Measurements from ENCODE around the gene SNTG2.
A peak's percentile ranks its signal among the peaks of the same experiment; 100 is the strongest.
"Not testable (repeated sequence)": the region's sequence is repeated elsewhere in the genome, so short reads cannot be mapped to it uniquely, and the experiment has no call there.

SNTG2 gene

DNA sequence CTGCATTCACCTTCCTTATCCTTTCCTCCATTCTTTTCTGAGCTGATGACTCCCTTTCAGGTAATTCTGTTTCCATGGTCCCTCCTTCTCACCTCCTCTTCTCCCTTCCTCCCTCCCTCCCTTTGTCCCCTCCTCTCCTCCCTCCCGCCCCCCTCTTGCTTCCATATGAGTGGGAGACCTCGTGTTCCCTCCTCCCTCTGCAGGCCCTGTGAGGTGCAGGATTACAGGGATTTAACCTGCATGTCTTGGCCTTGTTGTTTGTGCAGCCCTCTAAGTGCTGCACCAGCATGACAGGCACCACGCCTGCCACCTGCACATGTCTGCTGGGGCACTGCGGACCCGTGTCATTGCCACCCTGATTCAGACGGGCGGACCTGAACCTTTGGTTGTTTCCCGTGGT, 103.1 kb downstream of the SNTG2 start:
- no peak for DNase-seq (ENCODE audit: low spot score)

DNA sequence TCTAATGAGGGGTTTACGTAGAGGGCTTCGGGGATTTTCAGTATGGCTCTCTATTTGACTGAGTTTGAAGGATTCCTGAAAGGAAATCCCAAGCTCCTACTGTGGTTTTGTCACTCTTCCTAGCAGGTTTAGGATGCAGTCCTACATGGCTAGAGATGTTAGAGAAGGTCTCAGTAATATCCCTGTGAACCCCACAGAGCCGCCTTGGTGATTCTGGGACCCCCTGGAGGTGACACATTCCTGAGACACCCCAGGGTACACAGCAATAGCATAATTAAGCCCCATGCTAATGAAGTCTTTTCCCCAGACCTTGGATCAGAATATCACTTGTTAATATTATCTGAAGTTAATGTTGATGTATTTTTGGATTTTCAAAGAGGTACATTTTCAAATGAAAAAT, 103.8 kb downstream of the SNTG2 start:
- no peak for DNase-seq (ENCODE audit: low spot score)

DNA sequence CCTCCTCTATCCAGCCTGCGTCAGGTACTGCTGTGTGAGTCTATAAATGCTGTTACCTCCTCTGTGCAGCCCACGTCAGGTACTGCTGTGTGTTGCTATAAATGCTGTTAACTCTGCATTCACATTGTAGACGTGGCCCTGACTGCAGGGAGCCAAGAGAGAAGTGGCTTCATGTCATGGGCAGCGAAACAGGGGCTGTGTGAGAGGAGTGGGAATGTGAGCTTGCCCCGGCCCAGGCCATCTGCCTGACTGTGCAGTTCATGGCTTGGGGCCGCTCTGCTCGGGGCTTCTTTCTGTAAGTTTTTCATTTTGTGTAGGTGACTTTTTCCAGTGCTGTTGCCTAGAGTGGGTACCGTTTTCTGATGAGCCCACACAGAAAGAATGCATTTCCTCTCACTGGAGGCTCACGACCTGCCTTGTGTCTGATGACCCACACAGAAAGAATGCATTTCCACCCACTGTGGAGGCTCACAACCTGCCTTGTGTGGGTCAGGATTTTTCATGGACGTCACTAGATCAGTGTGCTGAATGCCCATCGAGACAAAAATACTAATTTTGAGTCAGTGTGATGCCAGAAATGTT, 104.5 kb downstream of the SNTG2 start:
- DNase-seq (ENCODE audit: low spot score): no peak

DNA sequence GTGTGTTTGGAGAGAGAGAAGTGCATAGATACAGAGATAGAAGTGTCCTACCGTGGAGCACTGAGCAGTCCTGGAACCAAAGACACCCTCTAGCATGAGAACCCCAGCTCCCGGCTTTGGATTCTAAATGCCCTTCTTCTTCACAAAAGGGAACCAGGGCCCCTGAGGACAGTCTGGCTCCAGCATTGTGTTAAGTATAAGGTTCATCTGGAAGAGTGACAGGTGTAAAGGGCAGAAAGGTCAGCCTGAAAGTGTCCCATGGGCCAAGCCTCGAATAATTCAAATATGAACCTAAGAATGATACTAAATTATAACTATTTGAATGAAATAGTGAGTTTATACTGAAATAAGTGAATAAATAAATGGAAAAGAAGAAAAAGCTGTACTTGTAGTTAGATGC, 109.7 kb downstream of the SNTG2 start:
- no peak for DNase-seq (ENCODE audit: low spot score)

DNA sequence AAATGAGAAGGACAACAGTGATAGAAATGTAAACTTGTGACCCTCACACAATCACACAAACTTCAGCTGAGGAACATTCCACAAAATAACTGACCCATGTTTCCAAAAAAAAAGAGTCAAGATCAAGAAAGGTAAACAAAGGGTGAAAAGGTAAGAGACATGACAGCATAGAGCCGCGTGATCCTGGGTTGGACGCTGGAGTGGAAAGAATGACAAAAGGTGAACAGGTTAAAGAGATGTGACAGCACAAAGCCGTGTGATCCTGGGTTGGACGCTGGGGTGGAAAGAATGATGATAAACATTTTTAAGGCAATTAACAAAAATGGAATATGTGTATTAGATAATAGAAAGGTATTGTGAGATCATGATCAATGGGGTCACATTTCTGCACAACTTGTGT, 110.3 kb downstream of the SNTG2 start:
- no peak for DNase-seq (ENCODE audit: low spot score)

DNA sequence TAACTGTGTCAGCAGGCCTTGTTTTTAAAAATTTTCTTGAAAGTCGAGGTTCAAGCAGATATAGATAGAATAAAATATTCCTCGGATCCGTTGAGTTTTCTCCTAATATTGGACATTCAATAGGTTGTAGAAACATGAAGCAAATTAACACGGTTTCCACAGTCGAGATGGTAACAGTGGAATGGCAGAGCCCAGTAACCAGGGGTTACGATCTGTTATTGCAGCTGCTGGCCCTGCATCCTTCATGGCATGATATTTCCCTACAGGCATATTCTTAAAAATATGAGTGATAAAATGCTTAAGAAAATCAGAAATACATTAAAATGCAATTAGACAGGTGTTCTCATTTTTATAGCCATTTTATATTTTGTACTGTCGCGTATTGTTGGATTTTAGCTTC, 117.6 kb downstream of the SNTG2 start:
- no peak for DNase-seq (ENCODE audit: low spot score)

DNA sequence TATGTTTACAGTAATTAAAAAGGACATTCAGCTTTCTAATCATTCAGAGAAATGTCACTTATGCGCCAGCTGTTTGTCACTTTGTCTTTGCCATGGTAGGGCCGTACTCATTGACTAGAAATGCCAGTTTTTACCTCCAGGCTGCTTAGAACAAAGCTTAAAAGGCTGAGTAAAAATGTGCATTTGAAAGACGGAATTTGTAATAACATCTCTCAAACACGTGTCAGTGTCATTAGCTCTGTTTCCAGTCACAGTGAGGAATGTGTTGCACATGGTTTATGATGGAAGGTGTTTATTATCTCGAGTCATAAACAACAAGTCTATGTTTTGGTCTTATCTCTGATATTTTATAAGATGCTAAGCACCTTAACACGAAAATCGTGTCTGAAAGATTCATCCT, 118.2 kb downstream of the SNTG2 start:
- no peak for DNase-seq (ENCODE audit: low spot score)

DNA sequence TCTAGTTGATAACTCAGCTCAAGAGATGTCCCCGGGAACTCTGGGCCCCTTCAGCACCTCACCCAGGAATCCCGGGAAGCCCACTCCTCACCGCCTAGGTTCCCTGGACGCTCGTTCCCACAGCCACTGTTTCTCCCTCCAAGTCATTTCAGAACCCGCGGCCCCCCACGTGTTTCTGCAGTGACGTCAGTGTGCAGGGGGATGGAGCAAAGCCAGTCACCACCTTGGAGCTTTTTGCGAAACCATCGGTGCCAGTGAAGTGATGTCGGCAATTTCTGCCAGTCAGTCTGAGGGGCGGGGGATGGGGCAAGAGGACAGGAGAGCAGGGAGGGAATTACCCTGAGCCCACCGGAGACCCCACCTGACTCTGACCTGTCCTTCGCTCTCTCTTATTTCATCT, 119.2 kb downstream of the SNTG2 start:
- DNase-seq (ENCODE audit: low spot score): no peak

DNA sequence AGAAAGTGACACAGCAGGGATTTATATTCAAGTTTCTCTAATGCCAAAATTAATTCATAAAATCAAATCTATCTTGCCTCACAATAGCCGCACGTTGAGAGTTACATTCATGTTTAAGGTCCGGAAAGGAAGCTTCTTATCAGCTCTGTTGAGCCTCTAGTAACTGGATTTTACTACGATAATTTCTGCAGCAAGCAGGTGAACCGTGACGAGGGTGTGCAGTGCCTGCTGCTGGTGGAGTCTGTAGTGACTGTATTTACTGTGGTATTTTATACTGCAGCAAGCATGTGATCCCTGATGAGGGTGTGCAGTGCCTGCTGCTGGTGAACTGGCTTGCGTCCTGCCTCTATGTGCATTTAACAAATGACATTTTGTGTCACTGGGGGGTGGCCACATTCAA, 120.0 kb downstream of the SNTG2 start:
- DNase-seq (ENCODE audit: low spot score): no peak

DNA sequence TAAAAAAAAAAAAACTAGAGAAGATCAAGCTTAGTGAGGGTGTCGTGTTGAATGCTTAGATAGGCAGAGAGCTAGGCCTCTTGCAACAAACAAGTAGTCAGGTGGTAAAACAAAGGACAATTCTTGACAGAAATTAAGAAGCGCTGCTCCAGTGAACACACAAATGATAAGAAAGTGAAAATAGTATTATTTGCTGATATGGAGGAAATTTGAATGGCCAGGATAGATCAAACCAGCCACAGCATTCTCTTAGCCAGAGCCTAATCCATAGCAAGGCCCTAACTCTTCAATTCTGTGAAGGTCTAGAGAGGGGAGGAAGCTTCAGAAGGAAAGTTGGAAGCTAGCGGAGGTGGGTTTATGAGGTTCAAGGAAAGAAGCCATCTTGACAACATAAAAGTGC, 121.0 kb downstream of the SNTG2 start:
- DNase-seq (ENCODE audit: low spot score): no peak

DNA sequence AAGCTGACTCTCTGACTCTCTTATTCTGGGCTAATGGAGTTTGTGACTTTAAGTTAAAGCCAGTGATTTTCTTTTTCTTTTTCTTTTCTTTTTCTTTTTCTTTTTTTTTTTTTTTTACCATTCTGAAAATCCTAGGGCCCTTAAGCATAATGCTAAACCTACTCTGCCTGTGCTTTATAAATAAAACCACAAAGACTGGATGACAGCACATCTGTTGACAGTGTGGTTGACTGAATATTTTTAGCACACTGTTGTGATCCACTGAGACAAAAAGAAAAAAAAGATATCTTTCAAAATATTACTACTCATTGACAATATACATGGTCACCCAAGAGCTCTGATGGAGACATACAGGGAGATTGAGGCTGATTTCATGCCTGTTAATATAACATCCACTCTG, 121.6 kb downstream of the SNTG2 start:
- no peak for DNase-seq (ENCODE audit: low spot score)

DNA sequence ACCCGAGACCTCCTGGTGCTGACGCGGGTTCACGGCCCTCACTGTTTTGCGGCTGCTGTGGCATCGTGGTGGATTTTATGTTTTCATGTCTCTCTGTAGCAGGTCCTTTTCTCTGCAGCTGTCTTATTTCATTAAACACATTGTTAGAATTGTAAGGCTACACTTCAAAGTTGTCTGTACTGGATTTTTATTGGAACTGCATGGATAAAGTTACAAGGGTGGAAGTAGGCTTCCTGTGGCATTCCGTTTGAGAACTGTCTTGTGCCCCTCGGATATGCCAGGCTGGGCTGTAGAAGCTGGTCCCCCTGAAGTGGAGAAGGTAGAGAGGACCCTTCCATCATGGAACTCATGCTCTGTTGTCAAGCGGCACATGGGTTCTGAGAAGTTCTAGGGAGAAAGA, 127.3 kb downstream of the SNTG2 start:
- DNase-seq (ENCODE audit: low spot score): no peak

DNA sequence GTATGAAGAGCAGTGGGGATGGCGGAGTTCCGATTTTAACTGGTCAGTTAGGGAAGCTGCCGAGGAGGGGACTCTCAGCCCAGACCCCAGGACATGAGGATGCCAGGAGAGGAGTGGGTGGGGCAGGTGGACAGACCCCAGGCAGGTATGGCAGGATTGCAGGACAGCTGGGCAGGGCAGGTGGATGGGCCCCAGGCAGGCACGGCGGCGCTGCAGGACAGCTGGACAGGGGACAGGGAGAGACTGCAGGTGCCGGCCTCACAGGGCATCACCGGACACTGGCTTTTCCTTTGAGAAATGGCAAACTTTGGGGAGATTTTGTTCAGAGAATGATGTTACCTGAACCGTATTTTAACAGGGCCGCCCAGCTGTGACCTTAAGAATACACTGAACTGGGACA, 127.7 kb downstream of the SNTG2 start:
- no peak for DNase-seq (ENCODE audit: low spot score)

DNA sequence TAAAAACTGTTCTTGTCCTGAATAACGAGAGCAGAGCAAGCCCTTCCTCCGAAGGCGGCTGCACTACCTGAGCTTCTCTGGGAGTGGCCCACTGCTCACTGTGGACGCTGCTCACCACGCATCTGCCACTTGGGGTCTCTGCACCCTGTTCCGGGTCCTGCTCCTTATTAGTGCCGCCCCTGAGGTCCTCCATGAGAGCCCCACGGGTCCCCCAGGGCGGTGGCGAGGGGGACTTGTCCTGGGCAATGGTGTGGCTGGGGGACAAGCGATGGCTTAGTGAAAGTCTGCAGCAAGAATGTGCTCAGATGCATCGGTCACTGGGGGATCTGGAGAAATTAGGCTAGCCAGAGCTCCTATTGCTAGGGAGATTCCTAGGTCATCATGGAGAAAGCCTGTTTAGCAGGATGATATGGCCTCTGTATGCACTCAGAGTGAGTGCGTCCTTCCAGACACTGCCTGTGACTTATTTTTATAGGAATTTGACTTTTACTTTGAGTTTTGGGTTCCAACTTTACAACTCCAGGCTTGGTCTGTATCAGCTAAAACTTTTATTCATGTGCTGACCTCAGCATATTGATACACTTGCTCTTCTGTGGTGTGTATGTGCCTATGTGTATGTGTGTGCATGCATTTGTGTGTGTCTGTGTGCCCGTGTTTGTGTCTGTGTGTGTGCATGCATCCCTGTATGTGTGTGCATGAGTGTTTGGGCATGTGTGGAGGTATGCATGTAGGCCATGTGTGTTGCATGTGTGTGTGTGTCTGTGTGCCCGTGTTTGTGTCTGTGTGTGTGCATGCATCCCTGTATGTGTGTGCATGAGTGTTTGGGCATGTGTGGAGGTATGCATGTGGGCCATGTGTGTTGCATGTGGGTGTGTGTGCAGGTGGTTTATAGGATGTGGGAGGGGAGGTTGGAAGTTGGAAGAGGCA, 129.5 kb downstream of the SNTG2 start:
- no peak for DNase-seq (ENCODE audit: low spot score)

DNA sequence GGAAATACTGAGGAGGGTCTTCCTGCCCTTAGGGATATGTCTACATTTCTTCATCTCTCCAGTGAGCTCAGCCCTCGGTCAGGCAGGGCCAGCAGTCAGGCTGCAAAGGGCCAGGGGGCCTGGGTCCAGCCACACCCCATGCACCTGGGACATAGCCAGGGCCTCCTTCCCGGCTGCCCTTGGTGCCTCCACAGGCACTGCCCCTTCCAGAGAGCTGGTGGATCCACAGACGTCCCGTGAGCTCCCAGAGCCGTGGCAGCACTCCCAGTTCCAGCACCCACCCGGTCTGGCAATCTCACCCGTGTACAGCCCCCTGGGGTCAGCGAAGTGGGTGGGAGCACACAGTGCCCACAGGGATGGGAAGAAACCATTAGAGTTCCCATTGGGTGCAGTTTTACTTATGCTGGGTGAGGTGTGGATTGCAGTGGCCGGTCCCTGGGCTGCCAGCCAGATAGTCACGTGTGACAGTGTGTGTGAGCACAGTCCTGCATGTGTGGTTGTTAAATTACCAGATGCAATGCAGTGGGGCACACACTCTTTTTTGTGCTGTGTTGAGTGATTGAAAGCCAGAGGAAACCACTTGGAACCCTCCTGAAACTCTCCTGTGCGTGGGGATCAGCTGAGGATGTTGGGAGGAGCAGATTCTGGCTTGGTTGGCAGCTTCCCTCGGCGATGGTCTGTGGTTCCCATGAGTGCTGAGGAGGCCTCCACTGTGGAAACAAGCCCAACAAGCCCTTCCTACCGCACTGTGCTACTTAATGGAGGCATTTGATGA, 131.0 kb downstream of the SNTG2 start:
- peak; percentile 71 for DNase-seq (ENCODE audit: low spot score)

DNA sequence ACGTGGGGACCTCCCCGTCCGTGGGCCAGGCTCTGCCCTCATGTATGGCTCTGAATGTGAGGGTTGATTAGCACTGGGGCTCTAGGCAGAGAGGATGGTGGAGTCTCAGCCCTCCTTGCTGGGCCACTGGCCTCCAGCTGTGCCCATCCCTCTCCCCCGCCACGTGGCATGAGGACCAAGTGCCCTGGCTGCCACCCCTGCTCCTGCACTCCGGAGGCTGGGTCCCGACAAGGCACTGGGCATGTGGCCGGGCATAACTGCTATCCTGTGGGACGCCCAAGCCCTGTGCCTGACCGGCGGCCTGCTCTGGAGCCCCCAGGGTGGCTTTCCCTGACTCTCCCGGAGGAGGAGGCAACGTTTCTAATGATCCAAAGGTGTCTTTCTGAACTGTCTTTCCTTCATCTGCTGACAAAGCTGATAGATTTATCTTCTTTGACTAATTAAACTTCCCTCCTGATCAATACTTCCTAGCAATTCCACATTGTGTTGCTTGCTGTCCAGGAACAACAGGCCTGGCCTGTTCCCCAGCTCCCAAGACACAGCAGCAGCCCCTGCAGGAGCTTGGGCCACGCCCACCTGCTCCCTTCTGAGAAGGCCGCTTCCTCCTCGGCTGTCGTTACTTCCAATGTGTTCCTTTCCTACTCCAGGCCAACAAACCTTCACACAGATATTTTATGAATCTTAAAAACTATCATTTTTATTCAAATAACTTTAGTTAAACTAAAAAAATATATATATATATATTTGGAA, 132.0 kb downstream of the SNTG2 start:
- DNase-seq (ENCODE audit: low spot score): no peak

DNA sequence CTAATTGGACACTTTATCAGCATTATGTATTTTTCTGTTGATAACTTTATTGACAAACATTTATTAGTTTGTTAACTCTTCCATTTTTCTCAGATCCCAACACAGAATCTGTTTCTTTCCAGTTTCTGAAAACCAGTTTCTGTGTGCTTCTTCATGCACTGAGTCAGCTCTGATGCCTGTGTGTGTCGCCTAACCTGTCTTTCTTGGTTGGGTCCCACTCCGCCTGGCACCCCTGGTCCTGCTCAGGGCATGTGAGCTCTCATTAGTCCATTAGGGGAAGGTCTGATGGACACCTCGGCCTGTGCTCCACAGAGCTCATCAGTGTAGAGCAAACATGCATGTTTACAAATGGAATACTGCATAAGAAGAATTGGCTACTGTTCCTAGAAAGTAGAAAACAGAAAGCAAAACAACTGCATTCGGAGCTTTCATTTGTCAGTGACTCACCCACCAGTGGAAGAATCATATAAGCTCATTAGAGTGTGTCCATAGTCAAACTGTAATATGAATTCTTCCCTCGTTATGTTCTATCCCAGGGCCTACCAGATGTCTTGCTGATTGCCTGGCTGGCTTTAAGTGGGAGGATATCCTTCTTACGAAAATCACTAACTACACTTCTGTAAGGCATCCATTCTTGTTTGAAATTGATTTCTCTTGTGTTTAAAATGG, 137.7 kb downstream of the SNTG2 start:
- no peak for DNase-seq (ENCODE audit: low spot score)

DNA sequence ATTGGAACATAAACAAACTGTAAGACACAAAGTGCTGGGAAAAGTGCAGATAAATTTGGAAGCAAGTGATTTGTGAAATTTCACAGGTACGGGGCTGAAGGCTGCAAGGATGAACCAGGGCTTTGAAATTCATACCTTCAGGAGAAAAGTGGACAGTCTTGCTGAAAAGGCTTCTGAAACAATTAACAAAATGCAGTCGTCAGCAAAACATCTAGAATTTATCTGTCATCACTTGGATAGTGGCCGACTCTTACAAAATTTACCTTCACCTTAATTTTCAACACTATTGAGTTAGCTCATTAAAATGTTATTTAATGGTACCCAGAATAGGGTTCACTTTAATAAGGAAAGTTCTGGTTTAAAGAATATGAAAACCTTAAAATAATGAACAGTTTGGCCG, 138.3 kb downstream of the SNTG2 start:
- DNase-seq (ENCODE audit: low spot score): no peak

DNA sequence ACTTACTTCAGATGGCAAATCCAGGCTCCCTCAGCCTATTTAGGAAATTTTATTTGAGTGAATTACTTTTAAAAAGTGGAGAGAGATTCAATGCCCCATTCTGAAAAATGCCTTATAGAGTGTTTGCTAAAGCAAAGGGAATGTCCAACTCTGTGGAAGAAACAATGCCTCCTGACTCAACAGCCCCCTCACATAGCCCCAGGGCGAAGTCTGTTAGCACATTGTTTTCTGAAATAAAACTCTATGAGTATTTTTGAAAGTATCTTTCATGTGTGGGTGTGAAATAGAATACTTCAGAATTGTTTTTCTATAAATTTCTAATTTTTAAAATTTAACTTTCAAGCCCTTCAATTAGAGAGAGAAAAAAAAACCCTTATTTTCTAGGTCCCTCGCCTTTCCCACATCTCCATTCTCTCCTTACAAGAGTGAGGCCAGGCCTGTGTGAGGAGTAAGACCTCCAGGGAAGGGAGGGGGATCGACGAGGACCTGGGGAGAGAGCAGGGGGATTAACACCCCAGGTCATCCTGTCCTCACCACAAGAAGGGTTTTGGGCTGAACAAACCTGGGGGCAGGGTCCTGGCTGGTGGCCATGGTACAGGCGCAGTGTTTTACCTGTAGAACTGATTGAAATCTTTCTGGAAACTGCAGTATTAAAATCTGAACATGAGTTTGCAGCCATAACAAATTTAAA, 141.4 kb downstream of the SNTG2 start:
- DNase-seq (ENCODE audit: low spot score): no peak

DNA sequence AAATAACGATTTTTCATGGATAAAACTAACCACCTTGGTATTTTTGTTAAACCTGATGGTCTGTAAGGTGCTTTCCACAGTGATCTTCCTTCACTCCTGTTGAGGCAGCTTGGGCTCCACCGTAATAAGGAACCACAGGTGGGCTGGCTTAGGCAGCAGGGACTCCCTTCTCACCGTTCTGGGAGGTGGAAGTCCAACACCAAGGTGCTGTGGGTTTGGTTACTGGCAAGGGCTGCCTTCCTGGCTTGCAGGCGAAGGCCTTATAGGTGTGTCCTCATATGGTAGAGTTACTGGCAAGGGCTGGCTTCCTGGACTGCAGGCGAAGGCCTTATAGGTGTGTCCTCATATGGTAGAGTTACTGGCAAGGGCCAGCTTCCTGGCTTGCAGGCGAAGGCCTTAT, 143.0 kb downstream of the SNTG2 start:
- not testable (repeated sequence) for DNase-seq (ENCODE audit: low spot score)

DNA sequence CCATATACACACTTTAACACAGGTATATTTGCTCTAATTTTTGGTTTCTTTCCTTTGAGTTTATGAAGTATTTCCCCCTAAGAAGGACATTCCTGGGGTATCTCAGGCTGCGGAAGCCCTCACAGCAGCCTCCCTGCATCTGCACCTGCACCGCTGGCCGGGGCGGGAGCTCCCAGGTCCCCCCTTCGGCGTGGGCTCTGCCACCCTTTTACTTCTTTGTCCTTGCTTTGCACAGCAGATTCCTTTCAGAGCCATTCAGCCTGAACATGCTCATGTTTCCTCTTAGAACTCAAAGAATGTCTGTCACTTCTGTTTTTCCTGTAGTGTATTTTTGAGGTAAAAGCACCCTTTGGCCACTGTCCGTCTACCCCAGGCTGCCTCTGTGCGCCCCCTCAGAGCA, 146.5 kb downstream of the SNTG2 start:
- no peak for DNase-seq (ENCODE audit: low spot score)
